ENCODE data around the gene DIP2B. TPM values are rescaled to one million over a fixed set of nuclear protein-coding genes. Genes with fewer than 3 reads are reported as not detected.

Gene DIP2B
- polyA plus RNA-seq, 1 of the 3 experiments (the other 2 are of a cell fraction) = 6.6 TPM

DNA sequence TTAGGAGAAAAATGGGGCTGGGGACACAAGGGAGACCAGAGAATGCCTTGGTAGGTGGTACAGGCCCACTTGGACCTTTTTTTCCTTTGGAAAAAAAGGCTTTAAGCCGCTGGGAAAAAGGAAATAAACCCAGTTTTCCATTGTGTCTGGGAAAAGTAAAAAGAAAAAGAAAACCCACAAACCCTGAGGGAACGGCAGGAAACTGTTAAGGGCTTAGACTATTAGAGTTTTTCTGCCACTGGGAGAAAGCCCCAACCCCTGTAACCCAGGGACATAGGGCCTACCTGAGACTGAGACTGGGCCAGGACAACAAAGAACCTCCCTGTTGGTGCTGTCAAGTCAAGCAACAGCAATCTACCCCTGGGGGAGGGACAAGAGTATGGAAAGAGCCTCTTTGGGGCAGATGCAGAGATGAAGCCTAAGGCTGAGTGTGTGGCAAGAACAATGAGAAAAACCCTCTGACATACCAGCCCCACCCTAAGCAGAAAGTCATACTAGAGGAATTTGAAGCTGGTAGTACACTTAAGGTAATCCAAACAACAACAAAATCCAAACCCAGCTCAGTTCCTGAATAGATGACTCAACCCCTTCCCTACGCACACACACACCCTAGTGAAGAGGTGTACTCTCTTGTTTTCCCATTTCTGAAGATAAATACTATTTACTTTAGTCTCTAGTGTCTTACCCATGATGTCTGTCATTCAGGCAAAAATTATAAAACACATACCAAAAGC lies 281.9 kb downstream of the DIP2B start:
- no peaks in the 10 kb centered on the region for H4K20me1 ChIP-seq (ENCODE audit: insufficient read depth)
- peak overlapping the region in 1 of 2 experiments; percentile 54; a peak in 2 of 4 replicates for H3K27ac ChIP-seq (ENCODE audit: low read depth in 2 of 2, low read length in 1 of 2)
- no peaks in the 10 kb centered on the region for H3K27me3 ChIP-seq (ENCODE audit: insufficient read depth)
- H3K4me3 ChIP-seq (ENCODE audit: low read depth in 2 of 2, low read length in 1 of 2) = no peak overlapping the region
- no peaks in the 10 kb centered on the region for H3K9me2 ChIP-seq
- POLR2A ChIA-PET = no interaction called here
- WGBS (ENCODE audit: low lambda C conversion rate) = 58% methylated on average over 3 of the region's 3 CpGs
- H3F3A ChIP-seq (replicated peaks; ENCODE audit: insufficient read depth) = no peaks in the 10 kb centered on the region
- CTCF ChIA-PET = no interaction called here
- H3K9me3 ChIP-seq = no peaks in the 10 kb centered on the region
- peak overlapping the region; percentile 45; the same call in 1 of the 2 replicates for H3K4me2 ChIP-seq
- peaks cover 0 to 9% of the 10 kb centered on the region in 2 experiments for H3K36me3 ChIP-seq (replicated peaks in 1 of 2; ENCODE audit: control insufficient read depth in 1 of 2, insufficient read depth in 2 of 2, low read length in 1 of 2)
- peaks cover 23% of the 10 kb centered on the region; the same call in 1 of the 2 replicates for H3K79me2 ChIP-seq (ENCODE audit: insufficient read depth)
- TF ChIP-seq, protein P1, sequence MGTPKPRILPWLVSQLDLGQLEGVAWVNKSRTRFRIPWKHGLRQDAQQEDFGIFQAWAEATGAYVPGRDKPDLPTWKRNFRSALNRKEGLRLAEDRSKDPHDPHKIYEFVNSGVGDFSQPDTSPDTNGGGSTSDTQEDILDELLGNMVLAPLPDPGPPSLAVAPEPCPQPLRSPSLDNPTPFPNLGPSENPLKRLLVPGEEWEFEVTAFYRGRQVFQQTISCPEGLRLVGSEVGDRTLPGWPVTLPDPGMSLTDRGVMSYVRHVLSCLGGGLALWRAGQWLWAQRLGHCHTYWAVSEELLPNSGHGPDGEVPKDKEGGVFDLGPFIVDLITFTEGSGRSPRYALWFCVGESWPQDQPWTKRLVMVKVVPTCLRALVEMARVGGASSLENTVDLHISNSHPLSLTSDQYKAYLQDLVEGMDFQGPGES (IDR thresholded peaks at IDR 0.05; ENCODE audit: low read depth, low read length) = no peak
- peak; percentile 21; the same call in 1 of the 2 replicates for TF ChIP-seq TEAD4 (IDR thresholded peaks at IDR 0.05; ENCODE audit: borderline replicate concordance, insufficient read depth)
- TF ChIP-seq FOSL2 (IDR thresholded peaks at IDR 0.05; ENCODE audit: borderline replicate concordance, low read depth) = peak; percentile 53
- peak; percentile 41; the same call in 1 of the 2 replicates for TF ChIP-seq JUND (IDR thresholded peaks at IDR 0.05)
- TF ChIP-seq TCF12 (IDR thresholded peaks at IDR 0.05) = peak; percentile 19; the same call in 1 of the 2 replicates
- H3K9ac ChIP-seq = 0 out of 2 replicates have a peak overlapping the region, but pooled peaks have one; percentile 19
- peaks cover 0 to 3% of the 10 kb centered on the region in 2 experiments; a peak in 1 of 4 replicates for H3K4me1 ChIP-seq (ENCODE audit: control insufficient read depth in 1 of 2, insufficient read depth in 2 of 2, low read depth in 1 of 2, low read length in 1 of 2)
- H2AFZ ChIP-seq (ENCODE audit: low read depth) = no peak overlapping the region
- no peak for DNase-seq

DNA sequence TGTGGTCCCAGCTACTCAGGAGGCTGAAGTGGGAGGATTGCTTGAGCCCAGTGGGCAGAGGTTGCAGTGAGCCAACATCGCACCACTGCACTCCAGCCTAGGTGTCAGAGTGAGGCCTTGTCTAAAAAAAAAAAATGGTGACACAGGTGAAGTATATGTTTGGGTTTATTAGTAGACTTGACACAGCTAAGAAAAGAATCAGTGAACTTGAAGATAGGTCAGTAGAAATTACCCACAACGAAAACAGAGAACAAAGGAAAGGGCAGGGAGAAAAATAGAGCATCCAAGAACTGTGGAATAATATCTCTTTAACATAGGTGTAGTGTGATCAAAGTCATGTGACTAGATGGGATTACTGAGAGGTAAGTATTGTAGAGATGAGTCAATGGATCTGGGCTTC lies 282.8 kb downstream of the DIP2B start:
- Histone ChIP-seq H2AFZ (ENCODE audit: low read depth) (no peak overlapping the region), H3K36me3 (replicated peaks in 1 of 2; ENCODE audit: control insufficient read depth in 1 of 2, insufficient read depth in 2 of 2, low read length in 1 of 2) (peaks cover 0 to 5% of the 10 kb centered on the region in 2 experiments), H3K4me3 (ENCODE audit: low read depth in 2 of 2, low read length in 1 of 2) (no peak overlapping the region), H3K4me2 (no peak overlapping the region), H3K27ac (ENCODE audit: low read depth in 2 of 2, low read length in 1 of 2) (no peak overlapping the region), H3K9me3 (no peaks in the 10 kb centered on the region), H3K4me1 (ENCODE audit: control insufficient read depth in 1 of 2, insufficient read depth in 2 of 2, low read depth in 1 of 2, low read length in 1 of 2) (peaks cover 0 to 3% of the 10 kb centered on the region in 2 experiments; a peak in 1 of 4 replicates), H4K20me1 (ENCODE audit: insufficient read depth) (no peaks in the 10 kb centered on the region), H3K9me2 (no peaks in the 10 kb centered on the region), H3K27me3 (ENCODE audit: insufficient read depth) (no peaks in the 10 kb centered on the region), H3K79me2 (ENCODE audit: insufficient read depth) (peaks cover 20% of the 10 kb centered on the region; the same call in 1 of the 2 replicates), H3K9ac (no peak overlapping the region), H3F3A (replicated peaks; ENCODE audit: insufficient read depth) (no peaks in the 10 kb centered on the region)
- TF ChIP-seq RCOR1 (IDR thresholded peaks at IDR 0.05; ENCODE audit: low read length) (no peak), NRF1 (IDR thresholded peaks at IDR 0.05; ENCODE audit: low read depth, low read length) (no peak), TCF12 (IDR thresholded peaks at IDR 0.05) (no peak), CHD2 (IDR thresholded peaks at IDR 0.05; ENCODE audit: low read length, partially characterized antibody) (no peak), FOXM1 (IDR thresholded peaks at IDR 0.05; ENCODE audit: low read depth) (no peak), MXI1 (IDR thresholded peaks at IDR 0.05; ENCODE audit: low read depth, low read length) (no peak), YY1 (IDR thresholded peaks at IDR 0.05; ENCODE audit: low read depth) (no peak), GABPA (IDR thresholded peaks at IDR 0.05; ENCODE audit: low read depth) (no peak), EP300 (IDR thresholded peaks at IDR 0.05; ENCODE audit: borderline replicate concordance in 1 of 2, low read depth in 1 of 2, low read length in 1 of 2) (no peak)
- TF ChIP-seq, protein P1 (IDR thresholded peaks at IDR 0.05; ENCODE audit: low read depth, low read length) = no peak
- TF ChIP-seq, protein P2, sequence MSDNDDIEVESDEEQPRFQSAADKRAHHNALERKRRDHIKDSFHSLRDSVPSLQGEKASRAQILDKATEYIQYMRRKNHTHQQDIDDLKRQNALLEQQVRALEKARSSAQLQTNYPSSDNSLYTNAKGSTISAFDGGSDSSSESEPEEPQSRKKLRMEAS (IDR thresholded peaks at IDR 0.05; ENCODE audit: low read depth) = no peak
- TF ChIP-seq, protein P3, sequence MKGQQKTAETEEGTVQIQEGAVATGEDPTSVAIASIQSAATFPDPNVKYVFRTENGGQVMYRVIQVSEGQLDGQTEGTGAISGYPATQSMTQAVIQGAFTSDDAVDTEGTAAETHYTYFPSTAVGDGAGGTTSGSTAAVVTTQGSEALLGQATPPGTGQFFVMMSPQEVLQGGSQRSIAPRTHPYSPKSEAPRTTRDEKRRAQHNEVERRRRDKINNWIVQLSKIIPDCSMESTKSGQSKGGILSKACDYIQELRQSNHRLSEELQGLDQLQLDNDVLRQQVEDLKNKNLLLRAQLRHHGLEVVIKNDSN (IDR thresholded peaks at IDR 0.05; ENCODE audit: borderline replicate concordance, low read depth) = no peak
- no peak for DNase-seq
- WGBS (ENCODE audit: low lambda C conversion rate) = 95% methylated on average over 2 of the region's 2 CpGs
- POLR2A ChIA-PET = interaction anchor here (0.6 kb wide), 1 partner anchor 31 kb away, joined by 3 read pairs; no protein-coding TSS in a partner anchor
- CTCF ChIA-PET = interaction anchor here (1.4 kb wide), 1 partner anchor 22 kb away, joined by 4 read pairs; no protein-coding TSS in a partner anchor
